CD4-positive, alpha-beta T cell (primary cell): ENCODE results near the gene DDX54. TPM values are rescaled to one million over a fixed set of nuclear protein-coding genes. Genes with fewer than 3 reads are reported as not detected.

ENCODE experiments used
- ATAC-seq: fragments of 200-7000 bp; cut with Tn5 transposase; one replicate; pipeline ENCODE4 v1.10.0; 2022; ENCODE audit warnings: mild to moderate bottlenecking; ENCODE audit not compliant: poor library complexity
- CTCF ChIA-PET: fragments of 350-600 bp; sonication (Branson Sonifier 250); formaldehyde crosslinking; loops from one replicate; lab custom pipeline; 2021; ENCODE audit warnings: antibody characterized with exemption, inconsistent platforms; lab: Charles Lee
- POLR2A ChIA-PET: fragments of 350-600 bp; sonication (Branson Sonifier 250); formaldehyde crosslinking; loops from one replicate; lab custom pipeline; 2021; ENCODE audit warnings: antibody characterized with exemption, inconsistent platforms; lab: Charles Lee
- DNase-seq, 14 experiments: peaks; one replicate each; pipeline ENCODE4 v3.0.0-alpha.2; 2013 to 2020; ENCODE audit warnings: mixed read lengths in 2 of 14
- H3K27ac ChIP-seq, 2 donors: one replicate each; pipeline versions ENCODE4 v1.5.1 to v1.7.0; 2013; ENCODE audit warnings: low read length in 2 of 2, low read depth in 1 of 2, mild to moderate bottlenecking in 1 of 2
- H3K27me3 ChIP-seq, 2 experiments: 1 replicate in 1 of 2; 2 replicates in 1 of 2; pipeline versions ENCODE4 v1.6.1 to v1.7.0; 2013; ENCODE audit warnings: low read length in 2 of 2, control low read depth in 1 of 2, mild to moderate bottlenecking in 1 of 2, moderate library complexity in 1 of 2; ENCODE audit not compliant: insufficient read depth in 2 of 2, control insufficient read depth in 1 of 2
- H3K36me3 ChIP-seq: one replicate; pipeline ENCODE4 v1.6.1; 2013; ENCODE audit warnings: low read length, control low read depth; ENCODE audit not compliant: insufficient read depth
- H3K4me1 ChIP-seq: one replicate; pipeline ENCODE4 v1.6.1; 2013; ENCODE audit warnings: low read length, control low read depth; ENCODE audit not compliant: insufficient read depth
- H3K4me3 ChIP-seq: one replicate; pipeline ENCODE4 v1.5.1; 2013; ENCODE audit warnings: mild to moderate bottlenecking, low read length, moderate library complexity
- H3K9me3 ChIP-seq, 2 experiments: 1 replicate in 1 of 2; 2 replicates in 1 of 2; pipeline versions ENCODE4 v1.6.1 to v1.7.0; 2013; ENCODE audit warnings: low read length in 2 of 2, mild to moderate bottlenecking in 2 of 2, control low read depth in 1 of 2, moderate library complexity in 1 of 2; ENCODE audit not compliant: control insufficient read depth in 1 of 2, insufficient read depth in 1 of 2
- H3K27ac Mint-ChIP-seq: one replicate; pipeline ENCODE4 v1.8.0; 2020; ENCODE audit warnings: mixed read lengths
- H3K27me3 Mint-ChIP-seq: one replicate; pipeline ENCODE4 v1.8.0; 2021; ENCODE audit warnings: mixed read lengths
- H3K36me3 Mint-ChIP-seq: one replicate; pipeline ENCODE4 v1.8.0; 2021; ENCODE audit warnings: low read depth, mixed read lengths
- H3K4me1 Mint-ChIP-seq: one replicate; pipeline ENCODE4 v1.8.0; 2021; ENCODE audit warnings: low read depth, mixed read lengths
- H3K4me3 Mint-ChIP-seq: one replicate; pipeline ENCODE4 v1.8.0; 2020; ENCODE audit warnings: mild to moderate bottlenecking, mixed read lengths
- H3K9me3 Mint-ChIP-seq: one replicate; pipeline ENCODE4 v1.8.0; 2020; ENCODE audit warnings: mixed read lengths
- CTCF ChIP-seq: fragments of 200-600 bp; IDR thresholded peaks from one replicate; pipeline ENCODE4 v1.8.0; 2022; ENCODE audit warnings: antibody characterized with exemption, mild to moderate bottlenecking
- intact Hi-C, 2 experiments: fragments of 100-400 bp; cut with DNase I in 1 of 2; cut with micrococcal nuclease in 1 of 2; formaldehyde crosslinking; loops; one replicate each; pipeline versions ENCODE4 v1.15.1 to v1.9.0; 2023 to 2025; cut with DNase I, micrococcal nuclease
- total RNA-seq, 174 experiments: library from RNA in 2 of 174; stranded (reverse) in 2 of 174; gene quantifications; one replicate each; pipeline ENCODE4 v1.2.3 and lab custom pipeline; 2021 to 2026

DDX54 gene
- total RNA-seq, 2 experiments from 2014 or later = 56.8 to 61.1 TPM

- no peak for TF ChIP-seq CTCF
- peaks cover 29% of the 10 kb centered on the region for H3K36me3 ChIP-seq
- no peak overlapping the region for H3K4me3 ChIP-seq
- H3K9me3 ChIP-seq = no peaks in the 10 kb centered on the region
- no peaks in the 10 kb centered on the region for H3K9me3 Mint-ChIP-seq
- peaks cover 35% of the 10 kb centered on the region for H3K36me3 Mint-ChIP-seq
- DNase-seq (no peak), ATAC-seq (no peak)
- no peak overlapping the region for H3K27ac ChIP-seq
- H3K27me3 Mint-ChIP-seq = no peaks in the 10 kb centered on the region
- H3K4me1 ChIP-seq = peaks cover 65% of the 10 kb centered on the region
- intact Hi-C loops = loop anchor here (5.0 kb wide), 3 partner anchors 38 to 132 kb away; partner anchors contain the start of genes DDX54 (in 1 of the 2), PLBD2 (in 1 of the 2) and RITA1 (in 1 of the 2)
- no peaks in the 10 kb centered on the region for H3K27me3 ChIP-seq
- H3K4me3 Mint-ChIP-seq = no peak overlapping the region
- H3K4me1 Mint-ChIP-seq = peaks cover 46% of the 10 kb centered on the region
- no peak overlapping the region for H3K27ac Mint-ChIP-seq
- CTCF ChIA-PET = no interaction called here
- POLR2A ChIA-PET = interaction anchor here (3.7 kb wide), 1 partner anchor 8 kb away, joined by 27 read pairs; no protein-coding TSS in a partner anchor
Measured at GRCh38 chr12:113224955-113225354, 39.7 kb upstream of the DDX54 start.

- H3K9me3 ChIP-seq = no peaks in the 10 kb centered on the region
- H3K27ac Mint-ChIP-seq = peak overlapping the region; percentile 77
- peak overlapping the region; percentile 61 to 74 for H3K27ac ChIP-seq
- peaks cover 31% of the 10 kb centered on the region for H3K4me1 Mint-ChIP-seq
- H3K4me3 ChIP-seq = peak overlapping the region; percentile 91
- peaks cover 20% of the 10 kb centered on the region for H3K36me3 Mint-ChIP-seq
- peak overlapping the region; percentile 92 for H3K4me3 Mint-ChIP-seq
- DNase-seq (peak in 4 of 14 experiments; percentile 22 to 41 (median 40)), ATAC-seq (no peak)
- peaks cover 47% of the 10 kb centered on the region for H3K4me1 ChIP-seq
- no peaks in the 10 kb centered on the region for H3K27me3 ChIP-seq
- POLR2A ChIA-PET = interaction anchor here (0.6 to 3.7 kb wide), 13 partner anchors 10 to 285 kb away, joined by 3 to 27 read pairs (median 4); partner anchors contain the start of genes DDX54, OAS2 and RITA1
- H3K27me3 Mint-ChIP-seq = no peaks in the 10 kb centered on the region
- H3K36me3 ChIP-seq = peaks cover 16% of the 10 kb centered on the region
- CTCF ChIA-PET = interaction anchor here (1.0 to 3.6 kb wide), 4 partner anchors 10 to 230 kb away, joined by 3 to 17 read pairs (median 4); partner anchors contain the start of gene SLC8B1
- intact Hi-C loops = loop anchor here (1.0 to 5.0 kb wide), 4 partner anchors 15 to 134 kb away; partner anchors contain the start of genes DDX54 (in 1 of the 2), PLBD2 (in 1 of the 2) and RITA1 (in 1 of the 2)
- no peaks in the 10 kb centered on the region for H3K9me3 Mint-ChIP-seq
- TF ChIP-seq CTCF = no peak
Measured at GRCh38 chr12:113222730-113223531, 37.7 kb upstream of the DDX54 start.

- POLR2A ChIA-PET = interaction anchor here (0.6 to 3.7 kb wide), 17 partner anchors 8 to 284 kb away, joined by 3 to 27 read pairs (median 5); partner anchors contain the start of genes DDX54, OAS2, RITA1 and SLC8B1
- no peaks in the 10 kb centered on the region for H3K27me3 Mint-ChIP-seq
- CTCF ChIA-PET = interaction anchor here (1.0 to 3.6 kb wide), 5 partner anchors 11 to 229 kb away, joined by 3 to 17 read pairs (median 4); partner anchors contain the start of gene SLC8B1
Measured at GRCh38 chr12:113221997-113222729, 36.9 kb upstream of the DDX54 start.

More at GRCh38 chr12:113221997-113222729, 36.9 kb upstream of the DDX54 start:
- intact Hi-C loops = loop anchor here (2.0 to 5.0 kb wide), 4 partner anchors 35 to 135 kb away; partner anchors contain the start of genes DDX54 (in 2 of the 2), RITA1 (in 2 of the 2) and PLBD2 (in 1 of the 2)
- peaks cover 39% of the 10 kb centered on the region for H3K4me1 Mint-ChIP-seq
- ATAC-seq (no peak), DNase-seq (peak in 5 of 14 experiments; percentile 8 to 38 (median 20))
- H3K4me3 Mint-ChIP-seq = peak overlapping the region; percentile 92
- H3K36me3 ChIP-seq = peaks cover 8% of the 10 kb centered on the region
- peaks cover 50% of the 10 kb centered on the region for H3K4me1 ChIP-seq
- peaks cover 12% of the 10 kb centered on the region for H3K36me3 Mint-ChIP-seq
- peak overlapping the region; percentile 91 for H3K4me3 ChIP-seq
- no peaks in the 10 kb centered on the region for H3K9me3 ChIP-seq
- no peak for TF ChIP-seq CTCF
- no peaks in the 10 kb centered on the region for H3K27me3 ChIP-seq
- H3K27ac ChIP-seq = peak overlapping the region; percentile 61 to 74
- peak overlapping the region; percentile 77 for H3K27ac Mint-ChIP-seq
- H3K9me3 Mint-ChIP-seq = no peaks in the 10 kb centered on the region
